ENCODE data around the gene TTLL3.

TTLL3 gene

DNA sequence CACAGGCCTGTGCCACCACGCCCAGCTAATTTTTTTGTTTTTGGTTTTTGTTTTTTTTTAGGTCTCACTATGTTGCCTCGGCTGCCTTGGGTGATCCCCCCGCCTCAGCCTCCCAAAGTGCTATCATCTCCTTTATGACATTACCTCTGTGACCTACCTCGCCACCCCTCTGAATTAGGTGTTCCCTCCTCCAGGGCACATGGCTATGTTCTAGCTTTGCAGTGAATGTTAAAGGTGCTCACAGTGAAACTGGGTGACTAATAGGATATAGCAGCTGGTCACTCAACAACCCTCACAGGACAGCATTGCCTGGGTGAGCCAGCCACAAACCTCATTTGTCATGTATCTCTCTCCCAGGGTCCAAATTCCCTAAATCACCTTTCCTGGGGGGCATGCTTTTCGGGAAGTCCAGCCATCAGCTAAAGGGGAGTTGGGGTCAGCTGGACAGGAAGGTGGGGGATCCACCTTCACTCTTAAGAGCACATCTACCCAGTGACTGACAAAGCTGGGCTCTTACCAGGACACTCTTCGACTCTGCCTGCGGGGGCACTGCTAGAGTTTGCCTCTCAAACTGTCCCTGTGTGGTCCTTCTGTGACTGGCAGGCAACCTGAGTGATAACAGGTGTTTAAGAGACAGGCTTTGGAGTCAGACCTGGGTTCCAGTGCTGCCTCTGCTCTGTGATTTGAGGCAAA, 1.6 kb upstream of the TTLL3 start:
- DNase-seq = peak; percentile 55

- DNase-seq = peak; percentile 28
These were observed 835 bp upstream of the TTLL3 start for GRCh38 chr3:9809239-9809614.

DNA sequence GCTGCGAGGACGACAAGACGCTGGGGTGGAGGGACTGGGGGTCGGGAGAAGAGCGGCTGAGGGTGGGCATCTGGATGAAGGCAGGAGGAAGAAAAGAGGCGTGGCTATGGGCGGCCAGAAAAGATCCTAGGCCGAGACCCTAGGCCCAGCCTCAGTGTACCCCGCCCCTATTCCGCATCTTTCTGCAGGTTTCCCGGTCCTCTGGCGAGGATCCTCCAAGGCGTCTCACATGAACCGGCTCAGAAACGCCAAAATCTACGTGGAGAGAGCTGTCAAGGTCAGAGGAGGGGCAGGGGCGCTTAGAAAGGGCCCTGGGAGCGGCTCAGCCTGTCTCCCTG, 340 bp downstream of the TTLL3 start:
- no peak for DNase-seq

DNA sequence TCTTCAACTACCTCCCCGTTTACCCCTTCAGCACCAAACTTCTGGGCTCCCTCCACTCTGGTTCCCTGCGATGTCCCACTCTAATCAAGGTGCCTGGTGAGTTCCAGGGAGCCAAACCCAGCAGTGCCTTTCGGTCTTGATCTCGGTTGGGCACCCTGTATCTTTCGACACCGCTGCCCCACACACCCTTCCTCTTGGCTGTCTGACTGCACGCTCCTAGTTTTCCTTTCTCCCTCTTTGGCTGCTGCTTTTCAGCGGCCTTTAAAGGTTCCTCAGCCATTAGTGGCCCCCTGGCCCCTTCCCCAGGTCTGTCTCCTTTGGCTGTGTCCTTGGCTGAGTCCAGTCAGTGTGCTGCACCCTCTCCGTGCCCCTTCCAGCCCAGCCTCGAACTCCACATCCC, 784 bp downstream of the TTLL3 start:
- no peak for DNase-seq

DNA sequence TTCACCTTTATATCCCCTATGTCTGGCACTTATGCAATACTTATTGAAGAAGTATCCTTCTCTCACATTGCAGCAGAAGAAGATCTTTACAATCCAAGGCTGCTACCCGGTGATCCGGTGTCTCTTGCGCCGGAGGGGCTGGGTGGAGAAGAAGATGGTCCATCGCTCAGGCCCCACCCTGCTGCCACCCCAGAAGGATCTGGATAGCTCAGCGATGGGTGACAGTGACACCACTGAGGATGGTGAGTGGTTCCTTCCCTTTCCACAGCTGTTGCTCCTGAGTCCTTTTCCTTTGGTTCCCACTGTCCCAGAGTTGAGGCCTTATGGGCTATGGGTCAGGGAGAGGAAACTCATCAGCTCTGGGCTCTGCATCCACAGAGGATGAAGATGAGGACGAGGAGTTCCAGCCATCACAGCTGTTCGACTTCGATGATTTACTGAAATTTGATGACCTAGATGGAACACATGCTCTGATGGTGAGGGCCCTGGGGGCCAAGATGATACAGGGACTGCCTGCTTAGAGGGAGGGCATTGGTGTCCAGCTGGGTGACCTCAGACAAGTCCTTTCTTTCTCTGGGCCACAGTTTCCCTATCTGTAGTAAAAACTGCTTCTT, 2.9 kb downstream of the TTLL3 start:
- DNase-seq = no peak

GRCh38 chr3:9815986-9816385, 5.9 kb downstream of the TTLL3 start:
- no peak for DNase-seq

- no peak for DNase-seq
These were observed 7.4 kb downstream of the TTLL3 start for GRCh38 chr3:9817436-9817835.

DNA sequence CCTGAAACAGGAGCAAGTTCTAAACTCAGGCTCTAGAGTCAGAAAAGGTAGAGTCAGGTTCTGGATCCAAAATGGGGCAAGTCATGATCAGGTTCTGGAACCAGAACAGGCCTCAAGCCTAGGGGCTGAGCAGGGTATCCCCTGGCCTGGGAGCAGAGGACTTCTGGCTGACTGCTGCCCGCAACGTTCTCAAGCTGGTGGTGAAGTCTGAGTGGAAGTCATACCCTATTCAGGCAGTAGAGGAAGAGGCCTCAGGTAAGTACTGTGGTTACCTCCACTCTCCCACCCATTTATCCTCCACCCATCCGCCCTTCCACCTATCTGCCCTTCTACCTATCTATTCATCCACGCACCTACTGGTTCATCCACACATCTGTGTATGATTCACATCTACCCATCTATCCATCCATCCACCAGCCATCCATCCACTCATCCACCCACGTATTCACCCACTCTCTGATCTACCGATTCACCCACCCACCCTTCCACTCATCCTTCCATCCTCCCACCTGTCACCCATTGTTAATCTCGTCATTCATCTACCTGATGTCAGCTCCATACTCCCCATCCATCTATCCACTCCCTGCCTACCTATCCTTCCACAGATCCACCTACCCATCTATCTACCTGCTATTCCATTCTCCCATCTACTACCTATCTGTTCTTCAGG, 8.7 kb downstream of the TTLL3 start:
- no peak for DNase-seq

DNA sequence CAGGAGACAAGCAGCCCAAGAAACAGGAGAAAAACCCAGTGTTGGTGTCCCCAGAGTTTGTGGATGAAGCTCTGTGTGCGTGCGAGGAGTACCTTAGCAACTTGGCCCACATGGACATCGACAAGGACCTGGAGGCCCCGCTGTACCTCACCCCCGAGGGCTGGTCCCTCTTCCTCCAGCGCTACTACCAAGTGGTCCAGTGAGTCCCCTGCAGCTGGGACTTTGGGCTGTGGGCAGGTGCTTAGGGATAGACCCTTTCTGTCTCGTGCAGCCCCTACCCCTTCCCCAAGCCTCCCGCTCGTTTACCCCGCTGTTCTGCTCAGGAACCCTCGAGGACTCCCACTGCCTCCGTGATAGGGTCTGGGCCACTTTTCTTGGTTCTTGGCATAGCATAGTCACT, 10.5 kb downstream of the TTLL3 start:
- DNase-seq = no peak

- no peak for DNase-seq
These were observed 10.9 kb downstream of the TTLL3 start for GRCh38 chr3:9820946-9821345.

GRCh38 chr3:9825451-9826040, 15.5 kb downstream of the TTLL3 start:
- no peak for DNase-seq

DNA sequence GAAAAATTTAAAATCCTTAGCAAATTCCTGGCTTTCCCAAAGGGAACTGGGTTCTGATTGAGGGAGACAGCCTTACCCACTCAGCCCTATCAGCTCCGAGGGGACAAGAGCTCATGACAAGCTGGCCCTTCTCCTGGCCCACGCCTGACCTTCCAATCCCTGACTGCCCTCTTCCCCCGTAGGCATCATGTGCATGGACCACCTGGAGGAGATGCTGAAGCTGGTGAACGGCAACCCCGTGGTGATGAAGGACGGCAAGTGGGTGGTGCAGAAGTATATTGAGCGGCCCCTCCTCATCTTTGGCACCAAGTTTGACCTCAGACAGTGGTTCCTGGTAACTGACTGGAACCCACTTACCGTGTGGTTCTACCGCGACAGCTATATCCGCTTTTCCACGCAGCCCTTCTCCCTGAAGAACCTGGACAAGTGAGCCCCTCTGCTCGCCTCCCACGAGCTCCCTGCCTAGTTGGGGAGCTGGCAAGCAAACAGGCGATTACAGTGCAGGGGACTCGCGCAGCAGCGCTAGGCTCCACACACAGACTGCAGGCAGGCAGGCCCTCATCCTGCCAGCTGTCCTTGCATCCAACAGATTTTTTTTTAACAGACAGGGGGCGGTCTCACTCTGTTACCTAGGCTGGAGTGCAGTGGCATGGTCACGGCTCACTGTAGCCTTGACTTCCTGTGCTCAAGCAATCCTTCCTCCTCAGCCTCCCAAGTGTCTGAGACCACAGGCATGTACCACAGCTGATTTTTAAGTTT, 16.9 kb downstream of the TTLL3 start:
- no peak for DNase-seq

DNA sequence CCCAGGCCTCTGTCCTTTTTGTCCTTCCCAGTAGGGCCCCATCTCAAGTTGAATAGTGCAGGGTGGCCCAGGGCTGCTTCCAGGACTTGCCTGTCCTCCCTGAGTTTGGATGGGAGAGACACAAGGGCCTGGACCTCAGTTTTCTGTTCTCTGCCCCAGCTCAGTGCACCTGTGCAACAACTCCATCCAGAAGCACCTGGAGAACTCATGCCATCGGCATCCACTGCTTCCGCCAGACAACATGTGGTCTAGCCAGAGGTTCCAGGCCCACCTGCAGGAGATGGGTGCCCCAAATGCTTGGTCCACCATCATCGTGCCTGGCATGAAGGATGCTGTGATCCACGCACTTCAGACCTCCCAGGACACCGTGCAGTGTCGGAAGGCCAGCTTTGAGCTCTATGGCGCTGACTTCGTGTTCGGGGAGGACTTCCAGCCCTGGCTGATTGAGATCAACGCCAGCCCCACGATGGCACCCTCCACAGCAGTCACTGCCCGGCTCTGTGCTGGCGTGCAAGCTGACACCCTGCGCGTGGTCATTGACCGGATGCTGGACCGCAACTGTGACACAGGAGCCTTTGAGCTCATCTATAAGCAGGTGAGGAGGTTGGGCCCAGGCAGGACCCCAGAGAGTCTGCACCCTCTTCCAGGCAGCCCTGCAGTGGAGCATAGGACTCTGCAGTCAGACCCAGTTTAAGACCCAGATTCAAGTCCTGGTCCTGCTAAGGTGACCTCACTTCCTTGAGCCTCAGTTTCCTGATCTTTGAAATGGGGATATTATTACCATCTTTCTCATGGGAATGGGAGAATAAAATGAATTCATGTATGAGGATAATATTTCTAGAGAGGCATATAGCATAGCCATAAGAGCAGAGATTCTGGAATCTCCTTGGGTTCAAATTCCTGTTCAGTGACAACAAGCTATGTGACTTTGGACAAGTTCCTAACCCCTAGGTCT, 19.0 kb downstream of the TTLL3 start:
- DNase-seq = no peak

- no peak for DNase-seq
These were observed 21.2 kb downstream of the TTLL3 start for GRCh38 chr3:9831253-9831652.

GRCh38 chr3:9833078-9833477, 23.0 kb downstream of the TTLL3 start:
- DNase-seq = no peak

DNA sequence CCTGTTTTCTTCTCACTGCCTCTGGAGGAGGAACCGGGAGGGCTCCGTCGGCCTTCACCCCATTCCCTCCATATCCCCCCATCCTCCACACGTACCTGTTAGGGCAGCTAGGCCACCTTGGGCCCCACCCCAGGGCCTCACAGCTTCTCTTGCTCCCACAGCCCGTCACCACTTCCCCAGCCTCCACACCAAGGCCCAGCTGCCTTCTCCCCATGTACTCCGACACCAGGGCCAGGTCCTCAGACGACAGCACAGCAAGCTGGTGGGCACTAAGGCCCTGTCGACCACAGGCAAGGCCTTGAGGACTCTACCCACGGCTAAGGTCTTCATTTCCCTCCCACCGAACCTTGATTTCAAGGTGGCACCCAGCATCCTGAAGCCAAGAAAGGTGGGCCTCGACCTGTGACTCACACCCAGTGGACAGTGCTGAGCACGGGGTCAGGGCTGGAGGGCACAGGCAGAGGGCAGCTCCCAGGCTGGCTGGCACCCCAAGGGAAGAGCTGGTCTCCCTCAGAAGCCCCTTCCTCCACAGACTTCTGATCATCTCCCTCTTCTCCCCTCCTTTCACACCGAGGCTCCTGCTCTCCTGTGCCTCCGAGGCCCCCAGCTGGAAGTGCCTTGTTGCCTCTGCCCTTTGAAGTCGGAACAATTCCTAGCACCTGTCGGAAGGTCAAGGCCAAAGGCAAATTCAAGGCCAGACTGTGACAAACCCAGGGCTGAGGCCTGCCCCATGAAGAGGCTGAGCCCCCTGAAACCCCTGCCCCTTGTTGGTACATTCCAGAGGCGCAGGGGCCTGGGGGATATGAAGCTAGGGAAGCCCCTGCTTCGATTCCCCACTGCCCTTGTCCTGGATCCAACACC, 24.7 kb downstream of the TTLL3 start:
- no peak for DNase-seq

GRCh38 chr3:9837701-9838582, 27.9 kb downstream of the TTLL3 start:
- no peak for DNase-seq

GRCh38 chr3:9838856-9839255, 28.8 kb downstream of the TTLL3 start:
- DNase-seq = no peak

GRCh38 chr3:9841015-9841414, 31.0 kb downstream of the TTLL3 start:
- no peak for DNase-seq

Measured in NCI-H2171 treated with DMSO at 0.1 percent for 48 hours (cell line).